Measurements from ENCODE around the gene TOX4.

GRCh38 chr14:21428930-21429329 is 48.1 kb upstream of the TOX4 start:
- TF ChIP-seq CTCF (IDR thresholded peaks at IDR 0.05), result no peak
- no peak for TF ChIP-seq POLR2A (IDR thresholded peaks at IDR 0.05)
